HFF-Myc (cell line): ENCODE measurements around the gene PIM3.

Experiments
- DNase-seq: peaks from one replicate; pipeline ENCODE4 v3.0.0-alpha.2; 2011; ENCODE audit warnings: low read depth; ENCODE audit errors: extremely low read depth
- H3K4me3 ChIP-seq: replicated peaks from 2 replicates; pipeline ENCODE4 v1.5.1; 2011; ENCODE audit warnings: low read depth, mild to moderate bottlenecking, control low read depth, low read length
- TF ChIP-seq, protein P1 (sequence below): IDR thresholded peaks from 2 replicates; pipeline ENCODE4 v1.5.1; 2012; ENCODE audit warnings: mild to moderate bottlenecking, low read depth, low read length, control low read depth; ENCODE audit errors: missing control alignments

PIM3 gene

DNA sequence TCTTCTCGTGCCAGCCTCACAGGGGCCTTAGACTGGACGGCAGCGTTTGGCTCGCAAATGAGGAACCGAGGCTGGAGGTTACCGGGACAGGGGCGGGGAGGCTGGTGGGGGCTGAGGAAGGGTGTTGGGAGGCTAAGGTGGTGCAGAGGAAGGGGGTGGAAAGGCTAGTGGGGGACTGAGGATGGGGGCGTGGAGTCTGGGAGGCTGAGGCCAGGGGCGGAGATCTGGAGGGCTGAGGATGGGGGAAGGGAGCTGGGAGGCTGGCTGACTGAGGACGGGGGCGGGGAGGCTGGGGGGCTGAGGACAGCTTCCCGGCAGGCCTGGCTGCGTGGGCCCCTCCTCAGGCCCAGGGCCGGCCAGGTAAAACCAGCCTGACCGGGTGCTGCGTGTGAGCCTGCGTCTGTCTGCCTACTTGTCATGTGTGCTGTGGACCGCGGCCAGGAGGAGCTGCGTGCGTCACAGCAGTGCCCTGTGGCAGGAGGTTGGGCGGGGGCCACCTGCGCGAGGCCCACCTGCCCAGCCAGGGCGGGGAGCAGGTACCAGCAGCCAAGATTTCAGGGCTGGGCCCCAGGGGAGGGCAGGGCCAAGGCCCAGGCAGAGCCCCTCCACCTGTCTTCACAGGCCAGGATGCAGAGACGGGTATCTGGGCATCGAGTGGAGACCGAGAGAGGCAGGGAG is 9.4 kb upstream of the PIM3 start:
- H3K4me3 ChIP-seq: no peak overlapping the region
- DNase-seq: no peak
- TF ChIP-seq, protein P1, sequence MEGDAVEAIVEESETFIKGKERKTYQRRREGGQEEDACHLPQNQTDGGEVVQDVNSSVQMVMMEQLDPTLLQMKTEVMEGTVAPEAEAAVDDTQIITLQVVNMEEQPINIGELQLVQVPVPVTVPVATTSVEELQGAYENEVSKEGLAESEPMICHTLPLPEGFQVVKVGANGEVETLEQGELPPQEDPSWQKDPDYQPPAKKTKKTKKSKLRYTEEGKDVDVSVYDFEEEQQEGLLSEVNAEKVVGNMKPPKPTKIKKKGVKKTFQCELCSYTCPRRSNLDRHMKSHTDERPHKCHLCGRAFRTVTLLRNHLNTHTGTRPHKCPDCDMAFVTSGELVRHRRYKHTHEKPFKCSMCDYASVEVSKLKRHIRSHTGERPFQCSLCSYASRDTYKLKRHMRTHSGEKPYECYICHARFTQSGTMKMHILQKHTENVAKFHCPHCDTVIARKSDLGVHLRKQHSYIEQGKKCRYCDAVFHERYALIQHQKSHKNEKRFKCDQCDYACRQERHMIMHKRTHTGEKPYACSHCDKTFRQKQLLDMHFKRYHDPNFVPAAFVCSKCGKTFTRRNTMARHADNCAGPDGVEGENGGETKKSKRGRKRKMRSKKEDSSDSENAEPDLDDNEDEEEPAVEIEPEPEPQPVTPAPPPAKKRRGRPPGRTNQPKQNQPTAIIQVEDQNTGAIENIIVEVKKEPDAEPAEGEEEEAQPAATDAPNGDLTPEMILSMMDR: no peak

DNA sequence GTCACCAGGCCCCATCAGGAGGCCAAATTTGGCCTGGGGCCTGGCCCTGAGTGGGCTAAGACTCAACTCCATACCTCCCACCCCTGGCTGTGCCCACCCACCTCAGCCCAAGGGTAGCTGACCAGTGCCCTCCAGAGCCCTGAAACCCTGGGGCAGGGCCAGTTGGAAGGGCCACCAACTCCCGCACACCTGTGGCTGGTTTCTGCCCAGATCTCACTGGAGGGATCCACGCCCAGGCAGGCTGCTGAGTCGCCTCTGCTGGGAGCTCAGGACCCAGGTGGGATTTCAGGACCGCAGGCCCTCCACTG is 8.9 kb upstream of the PIM3 start:
- no peak overlapping the region for H3K4me3 ChIP-seq
- DNase-seq: no peak
- TF ChIP-seq, protein P1: no peak

DNA sequence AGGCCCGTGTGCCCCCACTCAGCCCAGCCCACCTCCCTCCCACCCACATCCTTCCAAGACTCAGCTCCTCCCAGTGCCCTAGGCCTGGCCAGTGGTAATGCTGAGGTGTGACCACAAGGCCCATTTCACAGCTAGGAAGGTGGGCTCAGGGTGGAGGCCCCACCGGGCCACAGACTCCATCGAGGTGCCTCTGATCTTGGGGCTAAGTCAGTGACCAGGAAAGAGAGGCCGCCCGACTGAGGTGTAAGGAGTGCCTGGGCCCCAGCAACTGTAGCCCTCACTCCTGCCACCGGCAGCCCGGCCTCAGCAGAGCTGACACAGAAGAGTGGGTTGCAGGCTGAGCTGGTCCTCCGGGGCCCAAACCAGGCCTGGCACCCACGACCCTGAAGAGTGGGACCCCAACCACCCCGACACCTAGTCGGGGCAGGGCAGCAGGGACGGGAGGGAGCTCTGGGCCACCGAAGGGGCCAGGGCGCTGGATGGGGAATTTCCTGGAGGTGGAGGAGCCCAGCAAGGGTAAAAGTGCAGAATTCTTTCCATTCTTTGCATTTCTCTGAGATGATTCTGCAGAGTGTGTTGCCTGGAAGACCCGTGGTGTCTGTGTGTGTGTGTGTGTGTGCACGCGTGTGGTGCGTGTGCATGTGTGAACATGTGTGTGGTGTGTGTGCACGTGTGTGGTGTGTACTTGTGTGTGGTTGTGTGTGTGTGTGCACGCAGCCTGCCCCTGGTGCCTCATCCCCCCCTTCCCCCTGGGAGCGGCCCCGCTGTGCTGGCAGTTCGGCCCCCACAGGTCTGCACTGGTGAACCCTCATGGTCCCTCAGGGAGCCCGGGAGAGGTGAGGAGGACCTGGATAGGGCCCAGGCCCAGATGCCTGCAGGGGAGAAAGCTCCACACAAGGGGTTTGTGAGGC is 8.3 kb upstream of the PIM3 start:
- no peak overlapping the region for H3K4me3 ChIP-seq
- TF ChIP-seq, protein P1: no peak
- no peak for DNase-seq

DNA sequence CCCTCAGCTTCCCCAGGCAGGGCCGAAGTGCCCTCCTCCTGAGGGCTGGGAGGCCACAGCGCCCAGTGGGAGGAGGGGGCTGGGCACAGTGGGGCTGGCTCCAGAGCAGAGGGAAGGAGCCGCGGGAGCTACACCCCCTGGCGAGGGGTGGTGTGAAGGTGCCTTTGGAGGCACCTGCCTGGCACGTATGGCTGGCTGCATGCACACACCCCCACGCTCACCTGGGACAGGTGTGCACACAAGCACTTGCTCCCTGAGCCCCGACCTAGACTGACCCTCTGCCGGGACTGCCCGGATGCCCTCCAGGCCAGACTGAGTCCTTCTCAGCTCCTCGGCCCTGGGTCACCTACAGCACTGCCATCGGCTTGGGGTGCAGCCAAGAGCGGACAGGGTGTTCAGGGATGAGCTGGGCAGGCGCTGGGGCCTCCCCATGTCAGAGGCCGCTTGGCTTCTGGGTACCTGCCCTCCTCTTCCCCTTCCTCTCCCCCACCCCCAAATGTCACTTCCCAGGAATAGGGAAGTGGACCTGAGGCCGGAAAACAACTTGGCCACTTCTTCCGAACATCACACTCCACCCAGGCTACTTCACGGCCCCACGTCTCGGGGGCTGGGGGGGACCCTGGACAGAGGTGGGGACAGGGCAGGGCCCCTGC is 7.4 kb upstream of the PIM3 start:
- H3K4me3 ChIP-seq: no peak overlapping the region
- TF ChIP-seq, protein P1: no peak
- DNase-seq: no peak

DNA sequence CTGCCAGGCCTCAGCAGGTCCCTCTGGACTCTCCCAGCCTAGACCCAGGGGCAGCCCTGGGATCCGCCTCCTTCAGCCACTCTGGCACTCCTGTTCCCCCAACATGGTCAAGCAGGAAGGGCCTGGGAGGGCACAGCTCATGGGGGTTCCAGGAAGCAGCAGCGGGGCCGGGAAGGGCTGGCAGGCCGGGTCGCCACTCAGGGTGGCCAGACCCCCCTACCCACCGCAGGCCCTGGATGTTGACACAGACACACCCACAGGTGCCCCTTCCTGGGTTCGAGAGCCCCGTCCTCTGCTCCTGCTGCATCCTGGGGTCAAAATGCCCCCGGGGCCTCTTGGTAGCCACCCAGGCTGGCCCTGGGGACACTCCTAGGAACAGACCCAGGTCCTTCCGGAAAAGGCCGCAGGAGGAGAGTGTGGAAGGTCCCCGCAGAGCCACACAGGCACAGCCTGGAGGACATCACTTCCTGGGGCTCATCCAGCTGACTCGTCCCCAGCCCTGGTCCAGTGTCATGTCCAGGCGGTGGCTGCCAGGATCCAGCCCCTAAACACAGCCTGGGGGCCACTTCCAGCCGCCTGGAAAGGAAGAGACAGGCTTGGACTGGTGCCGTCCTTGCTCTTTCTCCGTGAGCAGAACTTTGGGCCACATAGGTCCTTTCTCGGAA is 6.8 kb upstream of the PIM3 start:
- no peak overlapping the region for H3K4me3 ChIP-seq
- DNase-seq: no peak
- TF ChIP-seq, protein P1: no peak

DNA sequence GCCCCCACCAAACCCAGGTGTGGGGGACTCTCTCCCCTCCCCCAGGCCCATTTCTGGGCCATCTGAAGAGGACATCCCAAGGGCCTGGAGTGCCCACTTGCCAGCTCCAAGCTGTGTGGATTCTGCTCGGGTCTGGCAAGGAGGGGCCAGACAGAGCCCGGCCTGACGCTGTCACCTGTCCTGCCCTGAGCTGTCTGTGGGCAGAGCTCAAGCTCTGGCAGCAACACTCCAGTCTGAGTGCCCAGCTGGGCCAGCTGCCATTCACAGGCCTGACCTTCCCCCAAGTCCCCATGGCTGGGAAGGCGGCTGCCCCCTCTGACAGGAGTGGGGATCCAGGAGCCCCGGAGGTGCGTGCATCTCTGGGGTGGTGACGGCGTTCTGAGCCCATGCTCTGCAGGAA is 6.2 kb upstream of the PIM3 start:
- DNase-seq: no peak
- TF ChIP-seq, protein P1: no peak
- H3K4me3 ChIP-seq: no peak overlapping the region
